Tibial artery (tissue), 4 donors: ENCODE data around the gene BCKDHA.

Source experiments
- DNase-seq, 2 donors: peaks; one replicate each; pipeline ENCODE4 v3.0.0-alpha.2; 2019
- H3K27ac ChIP-seq, 2 donors: fragments of 200-600 bp; sonication (generic) in 1 of 2; 1 replicate in 1 of 2; 2 replicates in 1 of 2; pipeline ENCODE4 v1.5.1; 2018 to 2019; ENCODE audit warnings: mild to moderate bottlenecking in 1 of 2
- H3K27me3 ChIP-seq, 2 donors: fragments of 200-600 bp; sonication (generic) in 1 of 2; one replicate each; pipeline versions ENCODE4 v1.5.1 to v1.6.0; 2016 to 2019
- H3K36me3 ChIP-seq, 3 donors: fragments of 200-600 bp; sonication (generic) in 2 of 3; one replicate each; pipeline ENCODE4 v1.5.1; 2016 to 2019; ENCODE audit warnings: mild to moderate bottlenecking in 2 of 3
- H3K4me1 ChIP-seq, 4 donors: fragments of 200-600 bp; sonication (generic) in 2 of 4; 1 replicate in 3 of 4; 2 replicates in 1 of 4; pipeline ENCODE4 v1.5.1; 2016 to 2019
- H3K4me3 ChIP-seq, 2 donors: fragments of 200-600 bp; sonication (generic) in 1 of 2; 1 replicate in 1 of 2; 2 replicates in 1 of 2; pipeline ENCODE4 v1.5.1; 2018 to 2019; ENCODE audit warnings: mild to moderate bottlenecking in 2 of 2
- H3K9me3 ChIP-seq, 3 donors: fragments of 200-600 bp; sonication (generic) in 1 of 3; one replicate each; pipeline ENCODE4 v1.5.1; 2016 to 2019
- intact Hi-C: fragments of 100-400 bp; cut with DNase I; formaldehyde crosslinking; loops from one replicate; pipeline ENCODE4 v1.15.0; 2023; ENCODE audit warnings: low total_unique reads
- TF ChIP-seq, protein P1 (sequence below), 2 experiments: fragments of 200-600 bp in 1 of 2; fragments of 450-650 bp in 1 of 2; IDR thresholded peaks; one replicate each; pipeline ENCODE4 v1.5.1; 2017 to 2019; ENCODE audit warnings: antibody characterized with exemption in 2 of 2, mild to moderate bottlenecking in 1 of 2, moderate library complexity in 1 of 2

The BCKDHA gene

DNA sequence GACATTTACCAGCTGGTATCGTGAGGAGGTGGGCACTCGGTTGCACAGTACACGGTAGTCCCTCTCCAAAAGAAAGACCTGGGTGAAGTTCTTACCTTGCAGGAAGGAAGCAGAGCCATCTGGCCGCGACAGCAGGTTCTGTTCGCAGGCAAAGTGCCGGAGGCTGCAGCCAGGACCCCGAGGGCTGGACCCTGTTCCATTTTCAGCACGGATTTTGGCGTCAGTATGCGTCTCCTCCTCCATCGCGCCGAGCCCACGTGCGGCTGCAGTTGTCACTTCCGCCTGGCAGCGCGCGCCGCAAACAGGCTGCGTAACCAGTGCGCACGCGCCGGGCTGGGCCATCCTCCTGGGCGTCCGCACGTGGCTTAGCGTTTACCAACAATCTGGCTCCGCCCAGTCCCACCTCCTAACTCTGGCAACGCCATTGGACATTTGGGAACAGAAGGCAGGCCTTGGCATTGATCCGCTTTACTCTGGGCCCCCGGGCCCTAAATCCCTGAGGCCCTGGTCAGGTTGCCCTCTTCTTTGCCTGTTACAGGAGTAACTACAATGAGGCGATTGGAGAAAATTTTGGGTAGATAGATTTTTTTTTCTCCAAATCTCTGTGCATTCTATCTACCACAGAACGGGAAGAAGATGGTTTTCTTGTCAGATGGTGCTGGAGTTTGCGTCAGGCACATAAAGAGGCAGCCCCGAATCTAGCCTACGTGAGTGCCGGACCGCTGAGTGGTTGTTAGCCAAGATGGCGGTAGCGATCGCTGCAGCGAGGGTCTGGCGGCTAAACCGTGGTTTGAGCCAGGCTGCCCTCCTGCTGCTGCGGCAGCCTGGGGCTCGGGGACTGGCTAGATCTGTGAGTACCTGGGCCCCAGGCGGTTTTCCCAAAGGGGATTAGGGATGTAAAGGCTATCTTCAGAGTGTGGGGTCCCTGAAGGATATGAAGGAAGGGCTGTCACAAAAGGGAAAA, at the start of gene BCKDHA, which contains the start of gene EXOSC5:
TSS of gene BCKDHA (plus strand) at position 733 of the 964 bp plus-strand sequence. CDS start at position 743, 10 bp downstream.
TSS of gene EXOSC5 (minus strand) at position 274 of the 964 bp plus-strand sequence. CDS start at position 243, 31 bp downstream.
- Histone ChIP-seq H3K4me1 (peaks cover 0 to 32% (median 20%) of the 10 kb centered on the region in 4 donors), H3K36me3 (peaks cover 0 to 13% (median 8%) of the 10 kb centered on the region in 3 donors), H3K27ac (peak within 1 kb of the TSS; percentile 94 to 96), H3K4me3 (peak within 1 kb of the TSS; percentile 88 to 89), H3K27me3 (no peaks in the 10 kb centered on the region), H3K9me3 (no peaks in the 10 kb centered on the region)
- TF ChIP-seq, protein P1, sequence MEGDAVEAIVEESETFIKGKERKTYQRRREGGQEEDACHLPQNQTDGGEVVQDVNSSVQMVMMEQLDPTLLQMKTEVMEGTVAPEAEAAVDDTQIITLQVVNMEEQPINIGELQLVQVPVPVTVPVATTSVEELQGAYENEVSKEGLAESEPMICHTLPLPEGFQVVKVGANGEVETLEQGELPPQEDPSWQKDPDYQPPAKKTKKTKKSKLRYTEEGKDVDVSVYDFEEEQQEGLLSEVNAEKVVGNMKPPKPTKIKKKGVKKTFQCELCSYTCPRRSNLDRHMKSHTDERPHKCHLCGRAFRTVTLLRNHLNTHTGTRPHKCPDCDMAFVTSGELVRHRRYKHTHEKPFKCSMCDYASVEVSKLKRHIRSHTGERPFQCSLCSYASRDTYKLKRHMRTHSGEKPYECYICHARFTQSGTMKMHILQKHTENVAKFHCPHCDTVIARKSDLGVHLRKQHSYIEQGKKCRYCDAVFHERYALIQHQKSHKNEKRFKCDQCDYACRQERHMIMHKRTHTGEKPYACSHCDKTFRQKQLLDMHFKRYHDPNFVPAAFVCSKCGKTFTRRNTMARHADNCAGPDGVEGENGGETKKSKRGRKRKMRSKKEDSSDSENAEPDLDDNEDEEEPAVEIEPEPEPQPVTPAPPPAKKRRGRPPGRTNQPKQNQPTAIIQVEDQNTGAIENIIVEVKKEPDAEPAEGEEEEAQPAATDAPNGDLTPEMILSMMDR (IDR thresholded peaks at IDR 0.05): no peak
- intact Hi-C loops: no loop called here
- DNase-seq: peak; percentile 99 to 100

DNA sequence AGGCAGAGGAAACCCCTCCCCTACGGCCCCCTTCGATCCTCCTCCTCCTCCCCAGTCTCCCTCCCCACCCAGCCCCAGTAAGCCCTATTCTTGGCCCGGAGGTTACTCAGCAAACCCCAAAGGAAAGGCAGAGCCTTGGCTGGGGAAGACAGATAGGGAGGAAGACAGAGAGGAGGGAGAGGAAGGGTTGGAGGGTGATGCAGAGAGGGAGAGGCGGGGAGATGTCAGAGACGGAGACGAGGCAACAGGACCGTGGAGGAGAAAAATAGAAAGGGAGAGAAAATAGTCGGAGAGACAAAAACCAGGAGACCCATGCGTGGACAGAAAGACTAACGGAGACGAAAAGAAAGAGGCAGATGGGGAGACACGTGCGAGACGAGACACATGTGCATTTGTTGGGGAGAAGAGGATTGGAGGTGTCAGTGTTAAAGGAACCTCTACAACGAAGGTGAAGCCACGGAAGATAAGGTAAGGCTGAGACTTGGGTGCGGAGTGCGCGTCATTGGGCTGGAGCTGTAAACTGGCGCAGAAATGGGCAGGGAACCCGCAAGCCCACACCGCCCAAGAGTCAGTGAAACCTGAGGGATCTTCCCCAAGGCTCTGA, 46.8 kb upstream of the BCKDHA start:
- peak overlapping the region; percentile 83 to 96 for H3K4me3 ChIP-seq
- DNase-seq: no peak
- H3K4me1 ChIP-seq: peaks cover 0 to 35% (median 16%) of the 10 kb centered on the region in 4 donors
- TF ChIP-seq, protein P1 (IDR thresholded peaks at IDR 0.05): no peak
- H3K27ac ChIP-seq: peak overlapping the region; percentile 89
- H3K36me3 ChIP-seq: peaks cover 0 to 23% (median 23%) of the 10 kb centered on the region in 3 donors
- intact Hi-C loops: loop anchor here (5.0 kb wide), 1 partner anchor 39 kb away; the partner anchor contains the start of gene CCDC97
- no peaks in the 10 kb centered on the region for H3K9me3 ChIP-seq
- H3K27me3 ChIP-seq: no peaks in the 10 kb centered on the region

DNA sequence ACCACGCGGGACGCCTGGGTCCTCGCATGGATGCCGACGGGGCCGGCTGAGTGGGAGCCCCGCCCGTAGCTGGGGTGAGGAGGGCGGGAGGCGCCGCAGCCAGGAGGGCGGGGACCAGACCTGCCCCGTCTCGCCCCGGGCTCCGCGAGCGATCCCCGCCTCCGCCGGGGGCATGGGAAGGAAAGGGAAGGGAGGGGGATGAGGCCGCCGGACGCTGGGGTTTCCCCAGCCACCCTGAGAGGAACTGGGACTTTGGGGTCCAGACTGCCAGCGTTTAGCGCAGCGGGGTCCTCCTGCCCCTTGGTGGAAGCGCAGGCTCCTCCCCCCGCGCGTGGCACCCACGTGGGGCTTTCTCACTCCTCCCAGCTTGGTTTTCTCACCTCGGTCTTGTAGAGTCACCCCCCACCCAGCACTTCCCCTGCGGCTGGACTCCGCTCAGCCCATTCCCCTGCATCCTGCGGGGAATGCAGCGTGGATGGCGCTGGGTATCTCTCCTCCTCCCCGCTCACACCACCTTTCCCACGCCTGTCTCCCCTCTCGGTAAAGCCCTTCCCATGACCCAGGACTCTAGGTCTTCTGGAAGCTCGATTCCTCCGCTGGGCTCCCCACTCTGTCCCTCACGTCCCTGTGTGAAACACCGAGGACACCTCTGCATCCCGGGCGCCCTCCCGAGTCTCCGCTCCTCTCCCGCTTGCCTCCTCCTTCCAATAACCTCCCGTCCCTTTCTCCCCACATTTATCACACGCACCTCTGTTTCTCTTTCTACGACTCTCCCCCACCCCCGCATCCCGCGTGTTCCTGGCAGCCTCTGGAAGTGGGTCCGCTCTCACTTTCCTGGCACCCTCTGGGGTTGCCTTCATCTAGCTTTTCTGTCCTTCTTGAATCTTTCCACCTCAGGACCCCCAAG, 46.0 kb upstream of the BCKDHA start:
- intact Hi-C loops: loop anchor here (5.0 kb wide), 1 partner anchor 39 kb away; the partner anchor contains the start of gene CCDC97
- TF ChIP-seq, protein P1 (IDR thresholded peaks at IDR 0.05): no peak
- peak; percentile 75 to 88 for DNase-seq
- Histone ChIP-seq H3K4me1 (peaks cover 0 to 35% (median 16%) of the 10 kb centered on the region in 4 donors), H3K4me3 (peak overlapping the region; percentile 83 to 96), H3K27me3 (no peaks in the 10 kb centered on the region), H3K36me3 (peaks cover 0 to 16% (median 15%) of the 10 kb centered on the region in 3 donors), H3K9me3 (no peaks in the 10 kb centered on the region), H3K27ac (peak overlapping the region; percentile 89)

DNA sequence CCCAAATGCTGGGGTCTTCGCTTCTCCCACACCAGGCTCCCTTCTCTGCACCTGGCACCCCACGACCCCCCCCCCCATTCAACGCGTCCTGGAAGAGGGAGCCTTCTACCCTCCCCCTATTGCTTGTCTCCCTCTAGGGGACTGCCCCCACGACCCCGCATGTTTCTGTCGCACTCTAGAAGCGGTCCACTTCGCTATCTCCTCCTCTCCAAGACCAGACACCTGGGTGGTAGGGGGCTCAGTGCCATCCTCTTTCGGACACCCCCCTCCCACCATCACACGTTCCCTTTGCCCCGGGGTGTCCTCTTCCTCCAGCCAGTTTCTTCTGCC, 45.4 kb upstream of the BCKDHA start:
- Histone ChIP-seq H3K4me1 (peaks cover 0 to 35% (median 16%) of the 10 kb centered on the region in 4 donors), H3K36me3 (peaks cover 0 to 10% (median 10%) of the 10 kb centered on the region in 3 donors), H3K4me3 (peak overlapping the region; percentile 83 to 96), H3K27me3 (no peaks in the 10 kb centered on the region), H3K9me3 (no peaks in the 10 kb centered on the region), H3K27ac (peak overlapping the region; percentile 89)
- intact Hi-C loops: loop anchor here (5.0 kb wide), 1 partner anchor 40 kb away; the partner anchor contains the start of gene CCDC97
- TF ChIP-seq, protein P1 (IDR thresholded peaks at IDR 0.05): no peak
- no peak for DNase-seq
